DMS53 (cell line): Measurements from ENCODE around the gene MITF.
"Not testable (repeated sequence)": the region's sequence is repeated elsewhere in the genome, so short reads cannot be mapped to it uniquely, and the experiment has no call there.

Source experiments
- DNase-seq: peaks from one replicate; lab custom pipeline; 2025; lab: John Stamatoyannopoulos, UW

Gene MITF

DNA sequence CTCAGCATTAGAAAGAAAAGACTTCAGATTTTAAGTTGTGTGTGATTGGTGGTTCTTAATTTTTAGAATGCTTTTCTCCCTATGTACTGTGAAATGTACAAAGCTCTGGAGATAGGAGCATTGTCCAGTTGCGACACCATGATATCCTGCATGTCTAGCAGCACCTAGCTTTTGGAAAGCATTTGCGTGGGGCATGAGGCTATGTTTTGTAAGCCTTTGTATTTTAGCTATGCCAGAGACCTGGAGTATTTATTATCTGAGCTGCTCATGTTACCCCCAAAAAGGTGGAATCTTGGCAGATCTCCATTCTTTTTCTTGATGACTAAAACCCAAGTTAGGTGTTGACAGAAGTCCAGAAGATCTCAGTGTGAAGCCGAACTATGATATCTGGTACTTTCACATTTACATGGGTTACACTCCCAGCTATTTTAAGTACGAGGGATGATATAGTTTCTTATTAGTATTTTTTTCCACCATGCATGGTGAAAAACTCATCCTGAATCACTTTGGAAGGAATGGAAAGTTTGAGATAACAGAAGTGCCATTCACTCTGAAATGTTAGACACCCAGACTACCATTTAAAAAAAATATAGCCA lies 133.6 kb downstream of the MITF start:
- DNase-seq = no peak

DNA sequence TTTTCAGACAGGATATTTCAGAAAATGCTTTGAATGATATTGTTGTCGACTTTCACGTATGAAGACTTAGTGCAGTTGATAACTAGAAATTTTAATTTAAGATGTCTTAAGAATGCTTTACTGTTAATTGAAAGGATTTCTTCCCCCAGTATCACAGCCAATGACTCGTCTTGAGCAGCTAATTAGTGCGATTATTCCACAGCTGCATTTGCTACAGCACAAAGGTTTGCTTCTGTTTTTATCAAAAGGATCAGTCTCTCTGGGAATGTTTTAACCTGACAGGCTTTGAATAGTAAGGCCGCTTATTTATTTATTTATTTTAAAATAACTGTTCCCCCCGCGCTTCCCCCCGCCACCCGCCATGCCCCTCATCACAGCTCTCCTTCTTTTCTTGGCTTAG lies 136.8 kb downstream of the MITF start:
- no peak for DNase-seq

DNA sequence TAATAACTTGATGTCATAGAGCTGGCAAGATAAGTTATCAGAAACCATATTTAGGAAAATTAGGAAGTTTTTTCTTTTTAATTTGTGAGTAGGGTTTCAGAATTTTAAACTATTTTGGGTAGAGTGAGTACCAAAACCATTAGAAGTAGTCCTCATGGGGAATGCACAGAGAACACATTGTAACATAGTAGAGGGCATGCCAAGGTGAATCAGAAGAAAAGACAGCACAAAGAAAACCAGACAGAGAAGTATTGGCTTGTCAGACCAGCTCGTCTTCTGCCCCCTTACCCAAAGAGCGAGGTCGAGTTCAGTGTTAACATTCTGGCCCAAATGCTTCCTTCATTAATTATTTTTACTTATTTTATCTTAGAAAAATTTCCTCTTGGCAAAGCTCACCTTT lies 139.0 kb downstream of the MITF start:
- DNase-seq = no peak

DNA sequence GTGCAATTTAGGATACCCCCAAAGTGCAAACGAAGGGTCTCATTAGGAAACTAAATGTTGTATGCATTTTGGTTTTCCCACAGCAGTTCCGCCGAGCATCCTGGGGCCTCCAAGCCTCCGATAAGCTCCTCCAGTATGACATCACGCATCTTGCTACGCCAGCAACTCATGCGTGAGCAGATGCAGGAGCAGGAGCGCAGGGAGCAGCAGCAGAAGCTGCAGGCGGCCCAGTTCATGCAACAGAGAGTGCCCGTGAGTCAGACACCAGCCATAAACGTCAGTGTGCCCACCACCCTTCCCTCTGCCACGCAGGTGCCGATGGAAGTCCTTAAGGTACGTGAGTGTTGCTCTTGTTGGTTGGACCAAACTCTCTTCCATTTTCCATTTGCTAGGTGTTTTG lies 139.8 kb downstream of the MITF start:
- no peak for DNase-seq

DNA sequence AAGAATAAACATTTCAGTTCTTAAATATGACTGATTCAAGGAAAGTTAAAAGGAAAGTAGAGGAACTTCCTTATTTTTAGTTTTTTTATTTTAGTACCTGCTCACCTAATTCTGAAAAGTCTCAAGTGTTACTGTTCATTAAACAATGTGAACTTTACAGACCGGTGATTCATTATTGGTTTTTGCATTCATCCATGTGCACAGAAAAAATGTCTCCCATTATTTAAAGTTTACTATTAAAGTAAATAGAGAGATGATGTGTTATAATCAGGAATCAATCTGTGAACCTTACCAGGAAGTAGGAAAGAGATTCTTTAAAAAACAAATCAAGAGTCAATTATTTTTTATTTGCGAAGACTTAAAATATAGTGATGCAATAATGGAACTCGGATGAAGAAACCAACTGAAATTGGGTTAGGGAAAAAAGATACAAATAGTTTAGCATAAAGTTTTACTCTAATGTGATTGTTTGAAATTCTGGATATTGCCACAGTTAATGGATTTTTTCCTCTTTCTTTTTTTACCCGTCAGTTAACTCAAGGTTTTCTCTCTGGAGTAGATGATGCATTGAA lies 140.9 kb downstream of the MITF start:
- DNase-seq = peak; percentile 7

DNA sequence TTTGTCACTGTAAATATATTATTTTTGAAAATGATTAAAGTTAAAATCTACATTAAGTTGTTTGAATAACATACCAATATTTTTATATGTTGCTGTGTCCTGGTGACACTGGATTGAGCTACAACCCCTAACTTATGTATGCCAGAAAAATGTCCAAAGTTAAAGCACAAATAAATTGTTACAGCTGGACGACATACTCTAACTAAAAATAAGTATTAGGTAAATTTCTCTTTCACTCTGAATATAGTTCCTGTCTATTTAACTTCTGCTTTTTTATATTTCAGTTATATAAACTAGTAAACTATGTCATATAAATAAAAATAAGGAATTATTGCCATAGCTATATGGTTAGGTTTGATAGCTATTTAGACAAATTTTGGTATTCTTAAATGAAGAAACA lies 141.8 kb downstream of the MITF start:
- no peak for DNase-seq

DNA sequence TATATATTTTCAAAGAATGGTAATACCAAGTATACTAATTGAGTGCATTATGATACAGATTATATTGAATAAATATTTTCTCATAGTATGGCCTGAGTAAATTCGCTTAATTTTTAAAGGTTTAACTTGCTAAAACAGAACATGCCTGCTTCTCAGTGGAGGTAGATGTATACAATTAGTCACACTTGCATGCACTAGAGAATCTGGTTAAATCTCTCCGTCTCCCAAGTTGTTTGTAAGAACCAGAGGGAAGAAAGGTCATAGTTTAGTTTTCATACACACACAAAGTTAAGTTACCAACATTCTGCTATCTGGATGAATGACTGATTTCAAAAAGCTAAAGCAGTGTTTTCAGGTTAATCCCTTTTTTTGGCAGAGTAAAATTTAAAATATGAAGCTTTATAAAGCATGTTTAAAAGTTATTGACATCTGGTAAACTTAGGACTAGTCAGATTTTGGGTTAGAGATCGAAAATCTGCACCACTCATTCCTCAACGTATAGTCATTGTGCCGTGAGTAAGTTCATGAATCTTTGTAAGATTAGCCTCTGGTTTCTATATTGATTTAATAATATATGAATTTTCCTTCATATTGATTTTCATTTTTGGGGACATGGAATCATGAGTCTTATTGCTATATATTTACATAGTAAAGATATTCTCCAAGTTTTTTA lies 142.6 kb downstream of the MITF start:
- DNase-seq = no peak

DNA sequence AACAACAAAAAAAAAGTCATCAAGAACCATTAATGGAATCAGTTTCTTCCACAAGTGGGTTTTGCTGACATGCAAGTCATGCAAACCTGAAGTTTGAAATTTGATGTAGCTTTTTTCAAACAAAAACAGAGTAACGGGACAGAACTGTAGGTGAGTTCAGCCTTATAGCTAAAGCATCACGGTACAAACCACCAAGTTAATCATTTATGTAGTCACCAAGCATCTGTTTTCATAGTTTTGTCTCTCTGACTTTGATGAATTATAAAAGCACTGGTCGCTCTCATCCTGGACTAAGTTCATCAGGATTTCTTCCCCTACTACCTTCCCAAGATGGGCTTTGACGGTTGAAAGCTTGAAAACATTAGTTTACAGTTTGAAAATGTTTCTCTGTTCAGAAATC lies 143.3 kb downstream of the MITF start:
- no peak for DNase-seq

DNA sequence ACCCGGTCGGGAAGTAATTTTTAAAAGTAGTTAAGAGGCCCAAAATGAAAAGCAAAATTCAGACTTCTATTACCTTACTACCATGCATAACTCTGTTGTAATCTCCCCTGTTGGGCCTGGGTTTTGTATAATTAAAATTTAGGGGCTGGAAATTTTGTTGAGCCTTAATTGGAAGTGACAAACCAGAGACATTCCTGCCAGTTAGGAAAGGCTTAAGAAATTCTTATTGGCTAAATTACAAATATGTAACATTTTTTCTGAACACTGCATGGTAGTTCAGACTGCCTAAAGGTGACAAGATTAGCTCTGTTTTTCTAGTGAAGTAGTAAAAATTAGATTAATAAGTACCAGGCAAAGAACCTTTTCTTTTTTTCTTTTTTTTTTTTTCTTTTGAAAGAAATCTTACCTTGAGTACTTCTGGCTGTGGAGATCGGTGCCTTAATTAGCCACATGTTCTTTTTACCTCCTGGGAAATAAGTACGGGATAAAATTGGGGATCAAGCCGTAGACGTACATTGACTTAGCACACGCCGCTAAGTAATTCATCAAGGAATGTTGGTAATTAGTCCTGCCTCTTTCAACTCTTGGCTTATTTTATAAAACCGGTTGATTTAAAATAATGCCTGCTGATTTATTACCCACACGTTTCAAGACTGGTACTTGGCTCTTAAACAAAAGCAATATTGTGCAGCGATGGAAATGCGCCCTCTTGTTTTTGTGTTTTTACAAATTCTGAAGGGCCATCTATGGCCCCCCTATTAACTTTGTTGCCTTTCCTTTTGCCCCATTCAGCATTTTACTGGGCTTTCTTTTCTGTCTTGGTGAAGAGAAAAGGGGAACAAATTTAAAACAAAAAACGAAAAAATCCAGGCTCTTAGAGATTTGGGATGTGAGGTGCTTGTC lies 149.0 kb downstream of the MITF start:
- DNase-seq = no peak

DNA sequence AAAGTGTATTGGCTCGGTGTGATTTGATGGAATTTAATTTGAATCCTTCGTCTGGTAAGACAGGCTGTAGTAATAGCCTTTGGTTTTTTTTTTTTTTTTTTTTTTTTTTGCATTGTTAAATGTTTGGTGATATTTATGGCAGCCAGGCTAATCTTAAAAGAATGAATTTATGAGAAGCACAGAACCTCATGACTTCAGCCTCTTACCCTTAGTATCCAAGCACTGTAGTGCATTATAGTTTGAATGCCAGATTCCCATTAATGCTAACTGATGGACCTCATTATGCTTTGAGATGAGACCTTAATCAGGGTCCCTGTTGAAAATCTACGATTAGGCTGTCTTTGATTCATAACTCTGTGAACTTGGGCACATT lies 149.7 kb downstream of the MITF start:
- no peak for DNase-seq

DNA sequence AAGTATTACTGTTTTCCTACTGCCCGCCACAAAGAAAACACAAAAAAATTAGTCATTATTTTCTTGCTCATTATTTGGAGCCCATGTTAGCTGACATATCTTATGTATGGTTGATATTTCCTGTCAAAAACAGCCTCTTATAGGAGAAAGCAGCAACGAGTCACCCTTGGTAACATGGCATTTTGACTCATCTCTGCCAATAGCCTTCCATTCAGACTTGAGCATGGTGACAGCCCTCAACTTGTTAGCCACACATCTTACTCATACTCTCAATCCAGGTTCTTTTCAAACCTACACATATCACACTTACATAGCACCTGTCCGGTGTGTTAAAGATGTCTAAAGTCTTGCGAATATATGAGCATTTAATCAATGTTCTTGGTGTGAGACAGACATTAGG lies 150.8 kb downstream of the MITF start:
- DNase-seq = peak; percentile 4

DNA sequence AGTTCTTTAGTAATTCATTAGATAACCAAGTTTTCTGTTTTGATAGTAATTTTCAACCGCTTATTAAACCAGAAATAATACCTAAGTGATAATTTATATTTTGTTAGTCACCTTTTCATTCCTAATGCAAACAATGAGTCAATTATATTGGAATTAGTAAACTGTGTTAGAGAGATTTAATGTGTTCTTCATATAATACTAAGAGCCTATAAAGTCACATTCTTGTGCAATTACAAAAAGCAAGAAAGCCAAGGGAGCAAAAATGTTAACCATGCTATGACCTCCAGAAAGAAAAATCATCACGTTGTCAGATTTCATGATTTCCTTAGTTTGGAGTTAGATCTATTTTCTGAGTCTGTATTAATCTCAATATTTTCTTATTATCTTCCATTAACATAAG lies 151.4 kb downstream of the MITF start:
- DNase-seq = no peak

DNA sequence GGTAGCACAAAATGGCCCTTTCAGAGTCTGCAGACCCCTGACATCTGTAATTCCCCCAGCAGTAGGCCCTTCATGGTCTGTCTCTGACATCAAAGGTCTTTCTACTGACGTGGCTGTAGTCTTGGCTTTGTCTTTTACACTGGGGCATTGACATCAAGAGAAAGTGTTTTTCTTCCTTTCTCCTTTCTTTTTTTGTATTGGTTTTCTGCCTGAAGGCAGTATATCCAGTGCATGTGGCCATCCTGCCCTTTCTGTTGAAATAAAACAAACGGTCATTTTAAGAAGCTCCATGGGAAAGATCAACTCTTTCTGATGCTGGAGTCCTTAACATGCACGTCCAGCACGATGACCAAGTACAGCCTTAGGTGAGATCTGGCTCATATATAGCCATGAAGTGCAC lies 153.4 kb downstream of the MITF start:
- DNase-seq = no peak

DNA sequence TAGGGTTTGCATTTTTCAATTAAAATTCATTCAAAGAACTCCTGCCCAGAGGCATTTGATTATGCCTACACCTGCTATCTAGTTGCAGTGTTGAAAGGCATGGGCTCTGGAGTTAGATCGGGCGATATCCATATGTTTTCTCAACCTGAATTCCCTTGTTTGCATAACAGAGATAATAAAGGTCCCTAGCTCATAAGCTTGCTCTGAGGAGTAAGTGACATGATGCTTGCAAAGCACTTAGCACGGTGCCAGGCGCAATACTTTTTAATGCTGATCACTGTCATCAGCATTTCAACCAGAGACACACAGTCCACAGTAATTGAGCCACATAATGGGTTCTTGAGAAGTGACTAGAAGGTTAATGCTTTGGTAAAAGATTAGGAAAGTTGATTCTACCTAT lies 154.0 kb downstream of the MITF start:
- no peak for DNase-seq

DNA sequence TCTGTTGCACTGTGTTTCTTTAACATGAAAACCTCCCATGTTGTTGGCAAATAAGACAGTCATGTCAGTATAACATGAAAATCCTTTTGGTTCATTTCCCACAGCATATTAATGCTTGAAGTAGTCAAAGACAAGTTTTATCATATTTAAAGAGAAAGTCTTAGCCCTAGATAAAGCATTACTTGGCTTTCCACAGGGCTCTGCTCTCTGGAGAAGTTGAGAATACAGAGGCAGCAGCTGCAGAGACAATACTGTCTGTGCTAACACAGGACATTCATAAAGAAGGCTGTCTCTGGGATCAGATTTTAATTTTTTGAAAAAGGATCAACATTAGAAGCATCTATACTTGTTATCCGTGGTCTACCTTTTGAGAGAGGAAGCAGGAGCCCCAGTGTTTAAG lies 156.8 kb downstream of the MITF start:
- DNase-seq = no peak

DNA sequence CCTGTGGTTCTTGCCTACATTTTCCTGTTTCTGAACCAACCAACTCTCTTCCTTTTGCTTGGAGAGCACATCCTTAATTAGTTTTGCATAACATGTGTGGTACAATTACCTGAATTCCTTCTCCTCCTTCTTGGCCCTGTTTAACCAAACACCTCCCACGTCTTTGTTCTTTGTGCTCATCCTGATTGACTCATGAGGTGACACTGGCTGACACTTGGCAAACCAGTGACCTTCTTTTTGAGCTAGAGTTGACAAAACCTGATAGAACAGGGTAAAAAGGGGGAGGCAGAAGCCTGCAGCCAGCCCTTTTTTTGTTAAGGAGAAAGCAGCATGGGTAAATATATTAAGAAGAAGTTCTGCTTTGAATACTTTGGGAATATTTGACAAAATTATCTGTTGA lies 161.1 kb downstream of the MITF start:
- no peak for DNase-seq

DNA sequence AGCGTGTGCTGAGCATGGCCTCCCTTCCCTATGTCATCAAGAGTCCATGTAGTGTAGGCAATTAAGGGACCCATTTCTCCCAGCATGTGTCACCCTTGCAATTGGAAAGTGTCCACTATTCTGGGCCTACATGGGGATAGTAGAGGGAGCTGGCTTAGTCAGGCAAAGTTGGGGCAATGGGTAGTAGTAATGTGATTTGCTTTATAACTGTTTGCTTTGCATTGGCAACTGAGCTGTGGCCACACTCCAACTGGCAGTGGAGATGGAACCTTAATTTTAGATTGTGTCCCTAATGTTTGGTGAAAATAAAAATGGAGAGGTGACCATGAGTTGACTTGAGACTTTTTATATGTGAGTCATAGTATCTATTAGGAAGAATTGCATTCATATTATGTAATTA lies 162.5 kb downstream of the MITF start:
- DNase-seq = no peak

DNA sequence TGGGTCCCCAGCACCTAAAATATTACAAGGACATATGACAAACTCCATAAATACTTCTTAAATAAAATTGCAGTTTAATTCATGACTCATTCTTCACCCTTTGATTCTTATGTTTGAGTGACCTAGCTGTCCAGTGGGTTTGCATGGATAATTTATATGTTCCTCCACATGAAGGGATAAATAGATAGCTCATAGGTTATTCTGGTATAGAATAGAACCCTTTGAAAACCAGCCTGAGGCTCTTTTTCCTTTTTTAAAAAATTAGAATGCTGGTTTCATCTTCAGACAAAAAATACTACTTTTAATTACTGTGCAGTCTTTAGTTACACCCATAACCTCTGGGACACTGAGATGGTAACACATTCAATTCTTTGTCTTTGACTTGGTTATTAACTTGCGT lies 163.1 kb downstream of the MITF start:
- no peak for DNase-seq

DNA sequence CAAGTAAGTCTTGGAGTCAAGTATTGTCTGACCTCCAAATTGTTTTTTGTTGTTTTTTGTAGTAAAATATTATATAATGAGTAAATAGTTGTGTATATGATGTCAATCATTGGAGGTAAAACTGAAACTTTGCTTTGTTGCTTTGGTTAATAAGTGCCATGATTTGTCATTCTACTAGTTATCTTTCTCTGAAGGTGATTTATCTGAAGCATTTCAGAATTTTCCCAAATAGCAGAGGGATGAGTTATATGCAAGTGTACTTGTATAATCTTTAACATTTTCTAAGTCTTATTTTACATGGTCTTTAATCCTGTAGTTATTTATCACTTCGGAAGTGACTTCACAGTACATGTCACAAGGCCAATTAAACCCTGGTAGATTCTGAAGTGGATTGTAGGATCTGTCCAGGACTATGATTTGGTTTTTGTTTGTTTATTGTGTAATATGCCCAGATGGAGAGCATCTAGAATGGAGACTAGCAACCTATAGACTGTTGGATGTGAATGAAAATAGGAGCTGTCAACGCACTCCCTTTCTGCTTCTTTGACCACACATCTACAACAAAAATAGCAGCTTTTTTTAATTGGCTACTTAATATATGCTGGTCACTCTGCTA lies 167.2 kb downstream of the MITF start:
- DNase-seq = no peak

DNA sequence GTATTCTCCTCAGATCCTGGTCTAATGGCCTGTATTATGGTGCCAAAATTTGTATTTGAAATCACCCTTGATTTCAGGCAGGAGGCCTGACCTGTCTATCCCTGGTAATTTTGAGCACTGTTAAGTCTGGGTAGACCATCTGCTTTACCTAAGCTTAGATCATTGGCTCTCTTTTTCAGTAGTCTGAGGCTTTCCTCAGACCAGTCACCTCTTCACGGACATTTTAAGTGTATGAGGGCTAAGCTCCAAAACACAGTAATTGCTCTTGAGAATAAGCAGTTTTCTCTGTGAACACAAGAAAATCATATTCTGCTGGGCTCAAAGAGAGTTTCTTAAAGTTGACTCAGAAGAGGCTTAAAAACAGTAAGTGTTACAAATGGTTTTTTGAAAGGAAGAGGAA lies 168.3 kb downstream of the MITF start:
- no peak for DNase-seq

DNA sequence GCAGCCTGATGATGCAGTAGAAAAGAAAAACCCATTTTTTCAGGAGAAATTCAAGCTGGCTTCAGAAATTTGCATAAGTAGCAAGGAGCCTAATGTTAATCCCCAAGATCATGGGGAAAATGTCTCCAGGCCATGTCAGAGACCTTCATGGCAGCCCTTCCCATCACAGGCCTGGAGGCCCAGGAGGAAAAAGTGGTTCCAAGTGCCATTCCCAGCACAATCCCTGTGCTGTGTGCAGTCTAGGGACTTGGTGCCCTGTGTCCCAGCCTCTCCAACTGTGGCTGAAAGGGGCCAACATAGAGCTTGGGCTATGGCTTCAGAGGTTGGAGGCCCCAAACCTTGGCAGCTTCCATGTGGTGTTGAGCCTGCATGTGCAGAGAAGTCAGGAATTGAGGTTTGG lies 170.6 kb downstream of the MITF start:
- not testable (repeated sequence) for DNase-seq

DNA sequence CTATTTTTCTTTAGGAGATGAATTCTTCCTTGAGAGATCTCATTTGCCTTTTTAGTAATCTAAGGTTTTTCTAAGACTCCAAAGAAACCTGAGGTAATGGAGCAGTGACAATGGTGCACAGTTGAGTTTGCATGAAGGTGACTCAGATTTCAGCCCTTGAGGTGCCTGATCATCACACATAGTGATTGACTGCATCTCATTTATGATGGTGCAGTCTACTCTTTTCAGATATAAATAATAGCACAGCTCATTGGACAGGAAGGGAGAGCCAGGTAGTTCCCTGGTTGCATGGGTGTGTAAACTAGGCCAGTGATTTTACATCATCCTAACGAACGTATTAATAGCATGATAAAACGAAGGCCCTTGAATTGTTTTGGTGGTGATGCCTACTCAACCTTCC lies 174.2 kb downstream of the MITF start:
- no peak for DNase-seq

DNA sequence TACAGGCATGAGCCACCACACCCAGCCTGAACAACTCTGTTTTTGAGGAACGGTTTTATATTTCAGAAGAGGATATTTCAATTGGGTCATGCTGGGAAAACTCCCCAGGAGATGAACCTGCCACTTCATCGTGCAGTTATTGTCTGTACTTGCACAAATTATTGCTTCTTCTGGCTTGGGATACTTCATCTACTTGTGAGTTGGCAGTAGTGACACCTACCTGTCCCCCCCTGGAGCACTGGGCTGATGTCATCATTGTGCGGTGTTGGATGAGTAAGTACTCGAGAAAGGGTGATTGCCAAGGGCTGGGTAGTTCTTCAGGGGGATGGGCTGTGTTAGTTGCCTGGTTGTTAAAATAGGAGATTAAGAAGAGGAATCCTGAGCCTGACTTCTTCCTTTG lies 175.1 kb downstream of the MITF start:
- DNase-seq = peak; percentile 11
